ENCODE measurements around the gene DTD2.

DNA sequence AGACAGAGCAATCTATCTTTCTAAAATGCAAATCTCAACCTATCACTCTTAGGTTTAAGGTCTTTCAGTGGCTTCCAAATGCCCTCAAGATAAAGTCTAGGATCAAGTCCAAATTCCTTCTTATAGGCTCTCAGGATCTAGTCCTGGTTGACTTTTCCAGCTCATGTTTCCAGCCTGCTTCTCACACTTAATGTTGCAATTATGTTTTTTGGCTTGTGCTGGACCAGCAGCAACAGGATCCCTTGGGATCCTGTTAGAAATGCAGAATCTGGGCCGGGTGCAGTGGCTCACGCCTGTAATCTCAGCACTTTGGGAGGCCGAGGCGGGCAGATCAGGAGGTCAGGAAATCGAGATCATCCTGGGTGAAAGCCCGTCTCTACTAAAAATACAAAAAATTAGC is 19.9 kb upstream of the DTD2 start:
- TF ChIP-seq, protein P1, sequence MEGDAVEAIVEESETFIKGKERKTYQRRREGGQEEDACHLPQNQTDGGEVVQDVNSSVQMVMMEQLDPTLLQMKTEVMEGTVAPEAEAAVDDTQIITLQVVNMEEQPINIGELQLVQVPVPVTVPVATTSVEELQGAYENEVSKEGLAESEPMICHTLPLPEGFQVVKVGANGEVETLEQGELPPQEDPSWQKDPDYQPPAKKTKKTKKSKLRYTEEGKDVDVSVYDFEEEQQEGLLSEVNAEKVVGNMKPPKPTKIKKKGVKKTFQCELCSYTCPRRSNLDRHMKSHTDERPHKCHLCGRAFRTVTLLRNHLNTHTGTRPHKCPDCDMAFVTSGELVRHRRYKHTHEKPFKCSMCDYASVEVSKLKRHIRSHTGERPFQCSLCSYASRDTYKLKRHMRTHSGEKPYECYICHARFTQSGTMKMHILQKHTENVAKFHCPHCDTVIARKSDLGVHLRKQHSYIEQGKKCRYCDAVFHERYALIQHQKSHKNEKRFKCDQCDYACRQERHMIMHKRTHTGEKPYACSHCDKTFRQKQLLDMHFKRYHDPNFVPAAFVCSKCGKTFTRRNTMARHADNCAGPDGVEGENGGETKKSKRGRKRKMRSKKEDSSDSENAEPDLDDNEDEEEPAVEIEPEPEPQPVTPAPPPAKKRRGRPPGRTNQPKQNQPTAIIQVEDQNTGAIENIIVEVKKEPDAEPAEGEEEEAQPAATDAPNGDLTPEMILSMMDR (conservative IDR thresholded peaks at IDR 0.05 in 1 of 2, IDR thresholded peaks at IDR 0.05 in 1 of 2; ENCODE audit: extremely low read depth in 1 of 2, insufficient read depth in 1 of 2, low read depth in 1 of 2, low read length in 2 of 2), result no peak
- TF ChIP-seq EZH2 (IDR thresholded peaks at IDR 0.05; ENCODE audit: borderline replicate concordance, low read length), result no peak
